Measurements from ENCODE around the gene ADAMTS9.

ADAMTS9 gene, protein sequence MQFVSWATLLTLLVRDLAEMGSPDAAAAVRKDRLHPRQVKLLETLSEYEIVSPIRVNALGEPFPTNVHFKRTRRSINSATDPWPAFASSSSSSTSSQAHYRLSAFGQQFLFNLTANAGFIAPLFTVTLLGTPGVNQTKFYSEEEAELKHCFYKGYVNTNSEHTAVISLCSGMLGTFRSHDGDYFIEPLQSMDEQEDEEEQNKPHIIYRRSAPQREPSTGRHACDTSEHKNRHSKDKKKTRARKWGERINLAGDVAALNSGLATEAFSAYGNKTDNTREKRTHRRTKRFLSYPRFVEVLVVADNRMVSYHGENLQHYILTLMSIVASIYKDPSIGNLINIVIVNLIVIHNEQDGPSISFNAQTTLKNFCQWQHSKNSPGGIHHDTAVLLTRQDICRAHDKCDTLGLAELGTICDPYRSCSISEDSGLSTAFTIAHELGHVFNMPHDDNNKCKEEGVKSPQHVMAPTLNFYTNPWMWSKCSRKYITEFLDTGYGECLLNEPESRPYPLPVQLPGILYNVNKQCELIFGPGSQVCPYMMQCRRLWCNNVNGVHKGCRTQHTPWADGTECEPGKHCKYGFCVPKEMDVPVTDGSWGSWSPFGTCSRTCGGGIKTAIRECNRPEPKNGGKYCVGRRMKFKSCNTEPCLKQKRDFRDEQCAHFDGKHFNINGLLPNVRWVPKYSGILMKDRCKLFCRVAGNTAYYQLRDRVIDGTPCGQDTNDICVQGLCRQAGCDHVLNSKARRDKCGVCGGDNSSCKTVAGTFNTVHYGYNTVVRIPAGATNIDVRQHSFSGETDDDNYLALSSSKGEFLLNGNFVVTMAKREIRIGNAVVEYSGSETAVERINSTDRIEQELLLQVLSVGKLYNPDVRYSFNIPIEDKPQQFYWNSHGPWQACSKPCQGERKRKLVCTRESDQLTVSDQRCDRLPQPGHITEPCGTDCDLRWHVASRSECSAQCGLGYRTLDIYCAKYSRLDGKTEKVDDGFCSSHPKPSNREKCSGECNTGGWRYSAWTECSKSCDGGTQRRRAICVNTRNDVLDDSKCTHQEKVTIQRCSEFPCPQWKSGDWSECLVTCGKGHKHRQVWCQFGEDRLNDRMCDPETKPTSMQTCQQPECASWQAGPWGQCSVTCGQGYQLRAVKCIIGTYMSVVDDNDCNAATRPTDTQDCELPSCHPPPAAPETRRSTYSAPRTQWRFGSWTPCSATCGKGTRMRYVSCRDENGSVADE (N-terminal part only)

DNA sequence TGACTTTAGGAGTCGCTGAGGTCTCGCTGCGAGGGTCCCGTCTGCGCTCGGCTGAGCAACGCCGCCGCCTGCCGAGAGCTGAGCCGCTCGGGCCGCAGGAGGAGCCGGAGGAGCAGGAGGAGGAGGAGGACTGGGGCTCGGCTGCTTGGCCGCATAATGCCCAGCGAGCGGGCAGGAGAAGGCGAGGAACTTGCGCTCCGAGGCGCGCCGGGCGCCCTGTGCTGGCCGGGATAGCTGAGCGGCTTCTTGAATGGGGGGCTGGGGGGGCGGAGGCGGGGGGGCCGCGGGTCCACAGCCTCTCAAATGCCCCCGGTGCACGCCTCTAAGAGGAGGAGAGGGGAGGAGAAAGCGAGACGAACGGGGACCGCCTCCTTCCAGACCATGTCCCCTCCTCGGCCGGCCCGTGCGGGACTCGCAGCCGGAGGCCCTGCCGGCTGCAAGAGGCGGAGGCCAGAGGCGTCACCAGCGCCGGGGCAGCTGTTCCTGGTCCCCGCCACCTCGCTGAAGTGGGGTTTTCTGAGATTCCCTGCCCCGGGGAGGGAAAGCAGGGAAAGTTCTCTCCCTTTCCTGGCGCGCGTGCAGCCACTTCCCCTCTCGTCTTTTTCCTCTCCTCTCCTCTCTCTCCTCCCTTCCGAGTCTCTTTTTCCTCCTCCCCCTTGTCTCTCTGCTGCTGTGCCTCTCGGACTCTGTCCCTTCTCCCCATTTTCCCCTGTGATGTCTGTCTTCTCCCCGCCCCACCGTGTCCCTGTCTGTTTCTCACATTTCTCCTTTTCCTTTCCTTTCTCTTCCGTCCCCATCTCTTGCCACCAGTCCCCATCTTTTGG lies at the start of gene ADAMTS9:
Gene ADAMTS9, minus strand, starts transcription at position 220 of the 824 bp plus-strand sequence. CDS start 343 bp downstream, outside the sequence.
- no peak for DNase-seq (ENCODE audit: low spot score)
- TF ChIP-seq, protein P1, sequence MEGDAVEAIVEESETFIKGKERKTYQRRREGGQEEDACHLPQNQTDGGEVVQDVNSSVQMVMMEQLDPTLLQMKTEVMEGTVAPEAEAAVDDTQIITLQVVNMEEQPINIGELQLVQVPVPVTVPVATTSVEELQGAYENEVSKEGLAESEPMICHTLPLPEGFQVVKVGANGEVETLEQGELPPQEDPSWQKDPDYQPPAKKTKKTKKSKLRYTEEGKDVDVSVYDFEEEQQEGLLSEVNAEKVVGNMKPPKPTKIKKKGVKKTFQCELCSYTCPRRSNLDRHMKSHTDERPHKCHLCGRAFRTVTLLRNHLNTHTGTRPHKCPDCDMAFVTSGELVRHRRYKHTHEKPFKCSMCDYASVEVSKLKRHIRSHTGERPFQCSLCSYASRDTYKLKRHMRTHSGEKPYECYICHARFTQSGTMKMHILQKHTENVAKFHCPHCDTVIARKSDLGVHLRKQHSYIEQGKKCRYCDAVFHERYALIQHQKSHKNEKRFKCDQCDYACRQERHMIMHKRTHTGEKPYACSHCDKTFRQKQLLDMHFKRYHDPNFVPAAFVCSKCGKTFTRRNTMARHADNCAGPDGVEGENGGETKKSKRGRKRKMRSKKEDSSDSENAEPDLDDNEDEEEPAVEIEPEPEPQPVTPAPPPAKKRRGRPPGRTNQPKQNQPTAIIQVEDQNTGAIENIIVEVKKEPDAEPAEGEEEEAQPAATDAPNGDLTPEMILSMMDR (IDR thresholded peaks at IDR 0.05; ENCODE audit: extremely low read depth, missing control alignments), result no peak

GRCh38 chr3:64732576-64732975 lies 44.8 kb upstream of the ADAMTS9 start:
- no peak for DNase-seq (ENCODE audit: low spot score)

GRCh38 chr3:64730681-64731080 lies 42.9 kb upstream of the ADAMTS9 start:
- no peak for DNase-seq (ENCODE audit: low spot score)
- TF ChIP-seq, protein P1 (IDR thresholded peaks at IDR 0.05; ENCODE audit: extremely low read depth, missing control alignments), result no peak

More at GRCh38 chr3:64732576-64732975, 44.8 kb upstream of the ADAMTS9 start:
- TF ChIP-seq, protein P1 (IDR thresholded peaks at IDR 0.05; ENCODE audit: extremely low read depth, missing control alignments), result no peak

- TF ChIP-seq, protein P1 (IDR thresholded peaks at IDR 0.05; ENCODE audit: extremely low read depth, missing control alignments), result no peak
These were observed 41.2 kb upstream of the ADAMTS9 start for GRCh38 chr3:64728994-64729393.

GRCh38 chr3:64728428-64728827 lies 40.6 kb upstream of the ADAMTS9 start:
- DNase-seq (ENCODE audit: low spot score), result no peak
- TF ChIP-seq, protein P1 (IDR thresholded peaks at IDR 0.05; ENCODE audit: extremely low read depth, missing control alignments), result no peak

More at GRCh38 chr3:64728994-64729393, 41.2 kb upstream of the ADAMTS9 start:
- DNase-seq (ENCODE audit: low spot score), result no peak

GRCh38 chr3:64726414-64727090 lies 38.8 kb upstream of the ADAMTS9 start:
- no peak for DNase-seq (ENCODE audit: low spot score)
- TF ChIP-seq, protein P1 (IDR thresholded peaks at IDR 0.05; ENCODE audit: extremely low read depth, missing control alignments), result no peak

Measured in GM20000 (cell line).